SK-N-SH (cell line): ENCODE results near the gene SORCS3. TPM values are rescaled to one million over a fixed set of nuclear protein-coding genes. Genes with fewer than 3 reads are reported as not detected.
A peak's percentile ranks its signal among the peaks of the same experiment; 100 is the strongest.

Source experiments
- CTCF ChIA-PET: fragments of 300-600, 350-600 bp; formaldehyde crosslinking; extraction: SDS; loops from one replicate; lab custom pipeline; 2021; lab: Yijun Ruan, JAX
- POLR2A ChIA-PET: fragments of 350-600 bp; sonication (Branson Sonifier 250); formaldehyde crosslinking; extraction: SDS; loops from one replicate; lab custom pipeline; 2020; ENCODE audit warnings: antibody characterized with exemption, inconsistent platforms; lab: Yijun Ruan, JAX
- DNase-seq: peaks from one replicate; pipeline ENCODE4 v3.0.0; 2012
- H2AFZ ChIP-seq: fragments of 200-600 bp; sonication (generic); 2 replicates; pipeline ENCODE4 v1.8.1; 2016; ENCODE audit warnings: antibody characterized with exemption, mild to moderate bottlenecking, low read depth
- H3F3A ChIP-seq: fragments of 200-600 bp; sonication (generic); replicated peaks from 2 replicates; pipeline ENCODE3; 2016; ENCODE audit warnings: antibody characterized with exemption, mild to moderate bottlenecking; ENCODE audit not compliant: insufficient read depth
- H3K27ac ChIP-seq, 2 experiments: fragments of 200-500 bp in 1 of 2; fragments of 200-600 bp in 1 of 2; sonication (Bioruptor generic) in 1 of 2; sonication (generic), shearing (Covaris generic) in 1 of 2; 2 replicates each; pipeline versions ENCODE4 v1.5.1 to v1.6.1; 2014 to 2016; ENCODE audit warnings: low read depth in 2 of 2, inconsistent platforms in 1 of 2, low read length in 1 of 2, mild to moderate bottlenecking in 1 of 2, mixed read lengths in 1 of 2
- H3K27me3 ChIP-seq: fragments of 200-600 bp; sonication (generic), shearing (Covaris generic); 2 replicates; pipeline ENCODE4 v1.6.1; 2016; ENCODE audit warnings: mixed run types; ENCODE audit not compliant: insufficient read depth
- H3K36me3 ChIP-seq, 2 experiments: fragments of 200-500 bp in 1 of 2; fragments of 200-600 bp in 1 of 2; sonication (Bioruptor generic) in 1 of 2; sonication (generic) in 1 of 2; replicated peaks in 1 of 2; 2 replicates each; pipeline versions ENCODE3 to v1.5.1; 2014 to 2016; ENCODE audit warnings: low read length in 1 of 2, mild to moderate bottlenecking in 1 of 2; ENCODE audit not compliant: insufficient read depth in 2 of 2, control insufficient read depth in 1 of 2
- H3K4me1 ChIP-seq, 2 experiments: fragments of 200-500 bp in 1 of 2; fragments of 200-600 bp in 1 of 2; sonication (Bioruptor generic) in 1 of 2; sonication (generic), shearing (Covaris generic) in 1 of 2; 2 replicates each; pipeline versions ENCODE4 v1.5.1 to v1.6.1; 2014 to 2016; ENCODE audit warnings: low read depth in 1 of 2, low read length in 1 of 2, mixed run types in 1 of 2; ENCODE audit not compliant: insufficient read depth in 2 of 2, control insufficient read depth in 1 of 2
- H3K4me2 ChIP-seq: fragments of 200-600 bp; sonication (generic), shearing (Covaris generic); 2 replicates; pipeline ENCODE4 v1.6.1; 2017; ENCODE audit warnings: mixed run types
- H3K4me3 ChIP-seq, 2 experiments: fragments of 200-500 bp in 1 of 2; fragments of 200-600 bp in 1 of 2; sonication (Bioruptor generic) in 1 of 2; sonication (generic), shearing (Covaris generic) in 1 of 2; 2 replicates each; pipeline versions ENCODE4 v1.5.1 to v1.8.1; 2014 to 2016; ENCODE audit warnings: low read depth in 2 of 2, inconsistent platforms in 1 of 2, low read length in 1 of 2, mild to moderate bottlenecking in 1 of 2, mixed read lengths in 1 of 2, moderate library complexity in 1 of 2
- H3K79me2 ChIP-seq: fragments of 200-600 bp; sonication (generic); 2 replicates; pipeline ENCODE4 v1.8.1; 2017; ENCODE audit warnings: mild to moderate bottlenecking; ENCODE audit not compliant: insufficient read depth
- H3K9ac ChIP-seq: fragments of 200-600 bp; sonication (generic); 2 replicates; pipeline ENCODE4 v1.6.1; 2017; ENCODE audit warnings: mixed run types
- H3K9me2 ChIP-seq: fragments of 200-600 bp; sonication (generic); 2 replicates; pipeline ENCODE4 v1.6.1; 2017; ENCODE audit warnings: mixed run types
- H3K9me3 ChIP-seq: fragments of 200-600 bp; sonication (generic); 2 replicates; pipeline ENCODE4 v1.6.1; 2017; ENCODE audit warnings: mixed run types, mild to moderate bottlenecking, moderate library complexity
- H4K20me1 ChIP-seq: fragments of 200-600 bp; sonication (generic); 2 replicates; pipeline ENCODE4 v1.6.1; 2017; ENCODE audit warnings: mild to moderate bottlenecking, mixed run types; ENCODE audit not compliant: insufficient read depth
- CHD2 ChIP-seq: fragments of 150-350 bp; IDR thresholded peaks from 2 replicates; pipeline ENCODE4 v1.6.1; 2018; ENCODE audit warnings: low read length; ENCODE audit not compliant: partially characterized antibody
- FOXJ3 ChIP-seq: sonication (generic); formaldehyde crosslinking; IDR thresholded peaks from 2 replicates; pipeline ENCODE4 v1.5.1; 2020; ENCODE audit warnings: mild to moderate bottlenecking, missing genetic modification reagents
- FOXM1 ChIP-seq: IDR thresholded peaks from 2 replicates; pipeline ENCODE4 v1.4.0; 2012; ENCODE audit warnings: low read depth, mild to moderate bottlenecking
- GATA2 ChIP-seq: sonication (generic); formaldehyde crosslinking; IDR thresholded peaks from 2 replicates; pipeline ENCODE4 v1.5.0; 2020; ENCODE audit warnings: mild to moderate bottlenecking, missing genetic modification reagents
- MXI1 ChIP-seq: IDR thresholded peaks from 2 replicates; pipeline ENCODE4 v1.6.1; 2012; ENCODE audit warnings: mild to moderate bottlenecking, low read depth, low read length, improper control_type of control experiment
- RAD21 ChIP-seq: IDR thresholded peaks from 2 replicates; pipeline ENCODE4 v1.6.1; 2012; ENCODE audit warnings: mild to moderate bottlenecking, low read length
- SMC3 ChIP-seq: IDR thresholded peaks from 2 replicates; pipeline ENCODE4 v1.6.1; 2012; ENCODE audit warnings: low read depth, low read length, improper control_type of control experiment
- YY1 ChIP-seq: IDR thresholded peaks from 2 replicates; pipeline ENCODE4 v1.4.0; 2012; ENCODE audit warnings: low read depth, mild to moderate bottlenecking
- WGBS: methylation state at CpG from one replicate; pipeline ENCODE4 v1.1.6; 2017; ENCODE audit warnings: low lambda C conversion rate; 5-methylcytosine and 5-hydroxymethylcytosine counted together
- polyA plus RNA-seq, 3 experiments: library from polyadenylated mRNA; depleted of rRNA; stranded (reverse); fragments of >200 nt; gene quantifications; 2 replicates each; pipeline ENCODE4 v1.2.3, GENCODE V29; 2012
- TF ChIP-seq, protein P1 (sequence below): fragments of 200-600 bp; sonication (generic); IDR thresholded peaks from 2 replicates; pipeline ENCODE4 v1.6.1; 2017; ENCODE audit warnings: antibody characterized with exemption, mild to moderate bottlenecking, moderate library complexity

Gene SORCS3
- polyA plus RNA-seq, 1 of the 3 experiments (the other 2 are of a cell fraction): not detected

DNA sequence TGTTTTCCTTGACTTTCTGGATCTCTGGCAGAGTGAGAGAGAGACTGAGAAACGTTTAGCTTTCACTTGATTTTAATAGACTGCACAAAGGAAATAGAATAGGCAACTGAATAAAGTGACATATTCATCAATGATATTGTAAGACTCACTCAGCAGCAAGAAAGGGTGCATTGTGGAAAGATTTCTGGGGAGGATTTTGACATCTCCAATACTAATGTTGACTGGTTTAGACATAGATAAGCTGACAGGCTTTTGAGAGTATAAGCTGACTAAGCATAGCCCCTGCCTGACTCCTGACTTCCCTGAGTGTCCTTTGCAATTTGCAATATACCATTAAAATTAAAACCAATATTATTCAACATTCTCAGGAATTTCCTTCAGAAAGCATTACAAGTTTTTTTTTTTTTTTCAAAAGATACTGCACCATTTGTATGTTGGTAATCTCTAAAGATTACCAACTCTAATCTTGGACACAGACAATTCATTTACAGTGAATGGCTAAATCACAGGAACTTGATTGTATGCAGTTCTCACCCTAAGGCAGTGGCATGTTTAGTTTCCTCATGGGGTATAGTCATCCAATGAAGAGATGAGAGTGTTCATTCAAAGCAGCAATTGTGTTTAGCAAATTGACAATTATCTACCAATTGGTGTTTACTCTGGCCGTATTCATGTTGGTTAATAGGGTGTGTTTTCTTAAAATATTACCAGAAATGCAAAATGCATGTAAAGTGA is 325.6 kb downstream of the SORCS3 start:
- POLR2A ChIA-PET: no interaction called here
- CTCF ChIA-PET: interaction anchor here (1.1 to 2.0 kb wide), 2 partner anchors 12 to 42 kb away, joined by 4 to 5 read pairs; no protein-coding TSS in a partner anchor
- Histone ChIP-seq H3K27ac (no peak overlapping the region), H3K27me3 (no peaks in the 10 kb centered on the region), H4K20me1 (no peaks in the 10 kb centered on the region), H3K9me2 (no peaks in the 10 kb centered on the region), H3K9ac (no peak overlapping the region), H3K79me2 (no peaks in the 10 kb centered on the region), H3F3A (no peaks in the 10 kb centered on the region), H2AFZ (no peak overlapping the region), H3K36me3 (no peaks in the 10 kb centered on the region), H3K4me2 (no peak overlapping the region), H3K4me1 (no peaks in the 10 kb centered on the region), H3K9me3 (no peaks in the 10 kb centered on the region), H3K4me3 (no peak overlapping the region)
- WGBS: 4% methylated on average over 2 of the region's 2 CpGs
- TF ChIP-seq SMC3: no peak
- no peak for TF ChIP-seq YY1
- TF ChIP-seq FOXM1: no peak
- TF ChIP-seq CHD2: no peak
- no peak for TF ChIP-seq RAD21
- peak; percentile 3 for DNase-seq

GRCh38 chr10:104980368-104980767 is 339.3 kb downstream of the SORCS3 start:
- no peaks in the 10 kb centered on the region for H3K36me3 ChIP-seq
- ChIA-PET POLR2A (no interaction called here), CTCF (interaction anchor here (0.6 kb wide), 1 partner anchor 342 kb away, joined by 3 read pairs; no protein-coding TSS in a partner anchor)
- no peak for DNase-seq
- H3F3A ChIP-seq: no peaks in the 10 kb centered on the region
- H3K4me3 ChIP-seq: no peak overlapping the region
- no peak overlapping the region for H3K4me2 ChIP-seq
- WGBS: 15% methylated on average over 2 of the region's 2 CpGs
- H3K9ac ChIP-seq: no peak overlapping the region
- no peak overlapping the region for H2AFZ ChIP-seq
- no peaks in the 10 kb centered on the region for H3K9me3 ChIP-seq
- H3K4me1 ChIP-seq: no peaks in the 10 kb centered on the region
- no peak for TF ChIP-seq GATA2 (CRISPR knock-in tag)
- H3K9me2 ChIP-seq: no peaks in the 10 kb centered on the region
- H4K20me1 ChIP-seq: no peaks in the 10 kb centered on the region
- no peak overlapping the region for H3K27ac ChIP-seq
- H3K79me2 ChIP-seq: no peaks in the 10 kb centered on the region
- no peaks in the 10 kb centered on the region for H3K27me3 ChIP-seq

- no peak overlapping the region for H2AFZ ChIP-seq
- H3K36me3 ChIP-seq: no peaks in the 10 kb centered on the region
- no peak for DNase-seq
- 8% methylated on average over 4 of the region's 4 CpGs for WGBS
- H3K4me2 ChIP-seq: no peak overlapping the region
- ChIA-PET POLR2A (no interaction called here), CTCF (no interaction called here)
- TF ChIP-seq, protein P1, sequence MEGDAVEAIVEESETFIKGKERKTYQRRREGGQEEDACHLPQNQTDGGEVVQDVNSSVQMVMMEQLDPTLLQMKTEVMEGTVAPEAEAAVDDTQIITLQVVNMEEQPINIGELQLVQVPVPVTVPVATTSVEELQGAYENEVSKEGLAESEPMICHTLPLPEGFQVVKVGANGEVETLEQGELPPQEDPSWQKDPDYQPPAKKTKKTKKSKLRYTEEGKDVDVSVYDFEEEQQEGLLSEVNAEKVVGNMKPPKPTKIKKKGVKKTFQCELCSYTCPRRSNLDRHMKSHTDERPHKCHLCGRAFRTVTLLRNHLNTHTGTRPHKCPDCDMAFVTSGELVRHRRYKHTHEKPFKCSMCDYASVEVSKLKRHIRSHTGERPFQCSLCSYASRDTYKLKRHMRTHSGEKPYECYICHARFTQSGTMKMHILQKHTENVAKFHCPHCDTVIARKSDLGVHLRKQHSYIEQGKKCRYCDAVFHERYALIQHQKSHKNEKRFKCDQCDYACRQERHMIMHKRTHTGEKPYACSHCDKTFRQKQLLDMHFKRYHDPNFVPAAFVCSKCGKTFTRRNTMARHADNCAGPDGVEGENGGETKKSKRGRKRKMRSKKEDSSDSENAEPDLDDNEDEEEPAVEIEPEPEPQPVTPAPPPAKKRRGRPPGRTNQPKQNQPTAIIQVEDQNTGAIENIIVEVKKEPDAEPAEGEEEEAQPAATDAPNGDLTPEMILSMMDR: no peak
- TF ChIP-seq FOXM1 (no peak), RAD21 (no peak), MXI1 (no peak), FOXJ3 (no peak), CHD2 (no peak)
- no peaks in the 10 kb centered on the region for H3K9me3 ChIP-seq
- H4K20me1 ChIP-seq: no peaks in the 10 kb centered on the region
- no peaks in the 10 kb centered on the region for H3K27me3 ChIP-seq
- no peaks in the 10 kb centered on the region for H3K79me2 ChIP-seq
- no peak overlapping the region for H3K9ac ChIP-seq
- no peaks in the 10 kb centered on the region for H3K4me1 ChIP-seq
- no peak overlapping the region for H3K4me3 ChIP-seq
- H3K9me2 ChIP-seq: no peaks in the 10 kb centered on the region
- H3K27ac ChIP-seq: no peak overlapping the region
- H3F3A ChIP-seq: no peaks in the 10 kb centered on the region
Observed at GRCh38 chr10:104981995-104982394, 340.9 kb downstream of the SORCS3 start.
